MM.1S (cell line): ENCODE results near the gene ZIC4.

Experiments
- DNase-seq: peaks from one replicate; pipeline ENCODE4 v3.0.0-alpha.2; 2015
- H2AFZ ChIP-seq: fragments of 300-600 bp; sonication (generic); 2 replicates; pipeline ENCODE4 v1.6.0; 2016; ENCODE audit warnings: antibody characterized with exemption, low read length
- H3F3A ChIP-seq: fragments of 300-600 bp; sonication (generic); 2 replicates; pipeline ENCODE4 v1.6.1; 2016; ENCODE audit warnings: mild to moderate bottlenecking, antibody characterized with exemption, low read length, moderate library complexity, mixed read lengths; ENCODE audit not compliant: insufficient read depth
- H3K27ac ChIP-seq: fragments of 300-600 bp; sonication (generic); 2 replicates; pipeline ENCODE4 v1.5.1; 2016; ENCODE audit warnings: mild to moderate bottlenecking, low read length
- H3K27me3 ChIP-seq: fragments of 300-600 bp; sonication (generic); replicated peaks from 2 replicates; pipeline ENCODE4 v1.6.0; 2016; ENCODE audit warnings: low read length; ENCODE audit not compliant: insufficient read depth
- H3K36me3 ChIP-seq: fragments of 300-600 bp; sonication (generic); replicated peaks from 2 replicates; pipeline ENCODE4 v1.6.1; 2016; ENCODE audit warnings: mild to moderate bottlenecking, low read length, mixed read lengths; ENCODE audit not compliant: insufficient read depth
- H3K4me1 ChIP-seq: fragments of 300-600 bp; sonication (generic); 2 replicates; pipeline ENCODE4 v1.6.1; 2016; ENCODE audit warnings: low read length, mixed read lengths
- H3K4me2 ChIP-seq: fragments of 300-600 bp; sonication (generic); 2 replicates; pipeline ENCODE4 v1.6.0; 2016; ENCODE audit warnings: low read depth, low read length
- H3K4me3 ChIP-seq: fragments of 300-600 bp; sonication (generic); 2 replicates; pipeline ENCODE4 v1.5.1; 2016; ENCODE audit warnings: low read length, mixed read lengths
- H3K79me2 ChIP-seq: fragments of 300-600 bp; sonication (generic); 2 replicates; pipeline ENCODE4 v1.6.1; 2016; ENCODE audit warnings: mixed run types, low read length, mixed read lengths
- H3K9ac ChIP-seq: fragments of 300-600 bp; sonication (generic); 2 replicates; pipeline ENCODE4 v1.6.1; 2016; ENCODE audit warnings: low read length, mixed read lengths
- H3K9me2 ChIP-seq: fragments of 300-600 bp; sonication (generic); replicated peaks from 2 replicates; pipeline ENCODE4 v1.6.1; 2016; ENCODE audit warnings: mild to moderate bottlenecking, low read length, mixed read lengths; ENCODE audit not compliant: insufficient read depth
- H3K9me3 ChIP-seq: fragments of 300-600 bp; sonication (generic); replicated peaks from 2 replicates; pipeline ENCODE4 v1.6.1; 2016; ENCODE audit warnings: mild to moderate bottlenecking, low read length, mixed read lengths; ENCODE audit not compliant: insufficient read depth
- H4K20me1 ChIP-seq: fragments of 300-600 bp; sonication (generic); 2 replicates; pipeline ENCODE4 v1.6.1; 2016; ENCODE audit warnings: mild to moderate bottlenecking, low read length, moderate library complexity, mixed read lengths; ENCODE audit not compliant: insufficient read depth
- CTCF ChIP-seq: fragments of 300-600 bp; sonication (generic); IDR thresholded peaks from 2 replicates; pipeline ENCODE4 v1.5.1; 2016; ENCODE audit warnings: antibody characterized with exemption, low read length, mixed read lengths
- EZH2 ChIP-seq: fragments of 300-600 bp; sonication (generic); optimal IDR thresholded peaks from 2 replicates; pipeline ENCODE3; 2017; ENCODE audit warnings: low read depth, mild to moderate bottlenecking, antibody characterized with exemption, low read length, mixed read lengths
- EZH2phosphoT487 ChIP-seq: fragments of 300-600 bp; sonication (generic); IDR thresholded peaks from 2 replicates; pipeline ENCODE4 v1.6.1; 2018; ENCODE audit warnings: antibody characterized with exemption, low read length

Gene ZIC4

DNA sequence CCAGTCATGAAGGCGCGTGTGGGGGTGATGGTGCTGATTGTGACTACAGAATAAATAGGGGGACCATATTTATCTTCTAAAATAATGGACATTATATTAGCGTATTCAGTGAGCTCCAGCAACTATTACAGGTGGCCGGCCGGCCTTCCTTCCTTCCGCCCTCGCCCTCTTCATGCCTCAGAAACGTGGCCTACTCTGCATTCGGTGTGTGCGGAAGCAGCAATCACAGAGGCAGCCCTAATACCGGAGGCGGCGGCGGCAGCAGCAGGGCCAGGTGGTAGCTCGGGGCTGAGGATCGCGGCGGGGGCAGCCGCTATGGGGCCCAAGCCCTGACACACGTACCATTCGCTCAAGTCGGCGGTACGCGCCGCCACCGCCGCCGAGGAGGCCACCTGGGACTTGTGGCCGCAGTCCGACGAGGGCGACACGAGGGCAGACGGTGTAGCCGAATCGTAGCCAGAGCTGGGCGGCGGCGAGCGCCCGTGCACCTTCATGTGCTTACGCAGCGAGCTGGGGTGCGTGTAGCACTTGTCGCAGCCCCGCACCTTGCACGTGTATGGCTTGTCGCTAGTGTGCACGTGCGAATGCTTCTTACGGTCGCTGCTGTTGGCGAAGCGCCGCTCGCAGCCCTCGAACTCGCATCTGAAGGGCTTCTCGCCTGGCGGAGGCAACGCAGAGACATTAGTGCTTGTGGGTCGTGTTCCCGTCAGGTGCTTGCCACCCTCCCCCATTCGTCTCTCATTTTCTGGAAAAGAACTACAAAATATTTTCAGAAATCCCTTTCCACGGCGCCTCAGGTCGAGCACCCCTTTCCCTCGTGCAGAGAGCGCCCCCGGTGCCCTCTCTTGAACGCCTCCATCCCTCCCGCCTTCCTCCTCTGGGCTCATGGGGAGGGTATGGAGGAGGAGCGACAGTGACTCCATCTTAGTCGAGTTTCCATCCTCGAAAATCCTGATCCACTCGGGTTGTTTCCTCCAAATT, 15.5 kb downstream of the ZIC4 start:
- H3K4me1 ChIP-seq = no peaks in the 10 kb centered on the region

DNA sequence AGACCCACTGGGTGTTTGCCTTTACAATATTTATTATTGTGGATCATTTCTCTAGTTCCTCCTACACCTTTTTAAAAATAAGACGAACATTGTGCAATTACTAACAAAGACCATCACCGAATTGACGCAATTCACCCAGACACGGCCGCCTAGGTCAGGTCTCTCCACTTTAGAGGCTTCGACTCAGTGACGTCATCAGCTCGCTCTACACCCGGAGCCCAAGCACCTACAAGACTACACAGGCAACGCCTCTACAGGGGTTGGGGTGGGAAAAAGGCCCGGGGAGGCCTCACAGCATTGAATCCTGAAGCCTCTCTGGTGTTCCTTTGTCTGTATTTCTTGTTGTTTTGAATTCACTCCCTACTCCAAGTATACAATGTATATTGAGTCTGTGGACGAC, 16.6 kb downstream of the ZIC4 start:
- Histone ChIP-seq H2AFZ (no peak overlapping the region), H3F3A (no peaks in the 10 kb centered on the region), H3K4me3 (no peak overlapping the region), H3K4me2 (no peak overlapping the region), H3K9me2 (no peaks in the 10 kb centered on the region), H3K9me3 (no peaks in the 10 kb centered on the region), H3K79me2 (no peaks in the 10 kb centered on the region), H3K27me3 (no peaks in the 10 kb centered on the region), H3K27ac (no peak overlapping the region), H3K9ac (no peak overlapping the region), H4K20me1 (no peaks in the 10 kb centered on the region), H3K36me3 (no peaks in the 10 kb centered on the region), H3K4me1 (no peaks in the 10 kb centered on the region)
- TF ChIP-seq CTCF = no peak
- no peak for TF ChIP-seq EZH2
- TF ChIP-seq EZH2phosphoT487 = no peak
- DNase-seq = no peak

More for the DNA sequence above, 15.5 kb downstream of the ZIC4 start:
- H4K20me1 ChIP-seq = no peaks in the 10 kb centered on the region
- H3K4me2 ChIP-seq = no peak overlapping the region
- no peak overlapping the region for H3K9ac ChIP-seq
- TF ChIP-seq EZH2phosphoT487 (no peak), EZH2 (no peak), CTCF (no peak)
- H3K27me3 ChIP-seq = no peaks in the 10 kb centered on the region
- no peak for DNase-seq
- H3K36me3 ChIP-seq = no peaks in the 10 kb centered on the region
- H3K9me3 ChIP-seq = no peaks in the 10 kb centered on the region
- no peaks in the 10 kb centered on the region for H3K9me2 ChIP-seq
- no peak overlapping the region for H2AFZ ChIP-seq
- no peak overlapping the region for H3K27ac ChIP-seq
- no peaks in the 10 kb centered on the region for H3F3A ChIP-seq
- H3K79me2 ChIP-seq = no peaks in the 10 kb centered on the region
- no peak overlapping the region for H3K4me3 ChIP-seq

- no peak overlapping the region for H2AFZ ChIP-seq
- H3K9me2 ChIP-seq = no peaks in the 10 kb centered on the region
- no peaks in the 10 kb centered on the region for H3K27me3 ChIP-seq
- no peaks in the 10 kb centered on the region for H3K79me2 ChIP-seq
- H3K4me3 ChIP-seq = no peak overlapping the region
- H3F3A ChIP-seq = no peaks in the 10 kb centered on the region
- H3K4me2 ChIP-seq = no peak overlapping the region
- no peak overlapping the region for H3K27ac ChIP-seq
- TF ChIP-seq CTCF = no peak
- no peak for TF ChIP-seq EZH2phosphoT487
- no peak for TF ChIP-seq EZH2
- H3K9ac ChIP-seq = no peak overlapping the region
- H3K4me1 ChIP-seq = no peaks in the 10 kb centered on the region
- no peak for DNase-seq
- no peaks in the 10 kb centered on the region for H3K9me3 ChIP-seq
- no peaks in the 10 kb centered on the region for H4K20me1 ChIP-seq
- no peaks in the 10 kb centered on the region for H3K36me3 ChIP-seq
Observed at GRCh38 chr3:147388700-147389580, 17.4 kb downstream of the ZIC4 start.
